Peyer's patch (tissue), 4 donors: ENCODE results near the gene MMAB.

ENCODE experiments used
- POLR2A ChIP-seq, 2 donors: fragments of 450-650 bp; IDR thresholded peaks; one replicate each; pipeline ENCODE4 v1.5.1; 2017; ENCODE audit warnings: antibody characterized with exemption in 2 of 2, mild to moderate bottlenecking in 2 of 2, moderate library complexity in 2 of 2
- TF ChIP-seq, protein P1 (sequence below), 6 experiments: fragments of 450-650 bp in 4 of 6; fragments of 200-600 bp in 2 of 6; sonication (generic) in 1 of 6; IDR thresholded peaks; one replicate each; pipeline ENCODE4 v1.5.1; 2017 to 2019; ENCODE audit warnings: antibody characterized with exemption in 6 of 6, mild to moderate bottlenecking in 3 of 6, moderate library complexity in 1 of 6

DNA sequence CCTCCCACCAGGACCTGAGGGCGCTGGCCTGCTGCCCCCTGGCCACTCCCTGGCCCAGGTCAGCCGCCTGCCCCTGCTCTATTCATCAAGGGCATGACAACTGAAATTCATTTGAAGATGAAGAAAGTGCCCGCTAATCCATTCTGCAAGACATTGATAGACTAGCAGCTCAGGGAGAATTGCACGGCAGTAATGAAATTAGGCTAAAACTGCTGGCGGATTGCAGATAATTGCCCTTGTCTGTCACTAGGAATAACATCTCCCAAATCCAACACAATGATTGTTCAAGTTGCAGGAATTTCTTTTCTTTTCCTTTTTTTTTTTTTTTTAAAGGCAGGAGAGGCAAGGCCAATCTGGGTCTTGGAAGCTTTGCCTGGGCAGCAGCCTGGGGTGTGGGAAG, 44.8 kb upstream of the MMAB start:
- no peak for TF ChIP-seq POLR2A (IDR thresholded peaks at IDR 0.05)
- TF ChIP-seq, protein P1, sequence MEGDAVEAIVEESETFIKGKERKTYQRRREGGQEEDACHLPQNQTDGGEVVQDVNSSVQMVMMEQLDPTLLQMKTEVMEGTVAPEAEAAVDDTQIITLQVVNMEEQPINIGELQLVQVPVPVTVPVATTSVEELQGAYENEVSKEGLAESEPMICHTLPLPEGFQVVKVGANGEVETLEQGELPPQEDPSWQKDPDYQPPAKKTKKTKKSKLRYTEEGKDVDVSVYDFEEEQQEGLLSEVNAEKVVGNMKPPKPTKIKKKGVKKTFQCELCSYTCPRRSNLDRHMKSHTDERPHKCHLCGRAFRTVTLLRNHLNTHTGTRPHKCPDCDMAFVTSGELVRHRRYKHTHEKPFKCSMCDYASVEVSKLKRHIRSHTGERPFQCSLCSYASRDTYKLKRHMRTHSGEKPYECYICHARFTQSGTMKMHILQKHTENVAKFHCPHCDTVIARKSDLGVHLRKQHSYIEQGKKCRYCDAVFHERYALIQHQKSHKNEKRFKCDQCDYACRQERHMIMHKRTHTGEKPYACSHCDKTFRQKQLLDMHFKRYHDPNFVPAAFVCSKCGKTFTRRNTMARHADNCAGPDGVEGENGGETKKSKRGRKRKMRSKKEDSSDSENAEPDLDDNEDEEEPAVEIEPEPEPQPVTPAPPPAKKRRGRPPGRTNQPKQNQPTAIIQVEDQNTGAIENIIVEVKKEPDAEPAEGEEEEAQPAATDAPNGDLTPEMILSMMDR (IDR thresholded peaks at IDR 0.05) = no peak
